Sigmoid colon (tissue), 4 donors: Measurements from ENCODE around the gene CCDC136.

ENCODE experiments used
- EP300 ChIP-seq, 4 donors: sonication (generic); formaldehyde crosslinking; IDR thresholded peaks; one replicate each; pipeline ENCODE4 v1.6.1; 2017; ENCODE audit warnings: antibody characterized with exemption in 4 of 4
- POLR2A ChIP-seq, 2 donors: fragments of 450-650 bp; IDR thresholded peaks; one replicate each; pipeline ENCODE4 v1.6.1; 2016; ENCODE audit warnings: antibody characterized with exemption in 2 of 2, mild to moderate bottlenecking in 2 of 2, moderate library complexity in 2 of 2
- TF ChIP-seq, protein P1 (sequence below), 4 experiments: fragments of 450-650 bp in 3 of 4; fragments of 200-600 bp in 1 of 4; IDR thresholded peaks; one replicate each; pipeline ENCODE4 v1.5.1; 2016 to 2019; ENCODE audit warnings: antibody characterized with exemption in 4 of 4, mild to moderate bottlenecking in 3 of 4, moderate library complexity in 2 of 4

DNA sequence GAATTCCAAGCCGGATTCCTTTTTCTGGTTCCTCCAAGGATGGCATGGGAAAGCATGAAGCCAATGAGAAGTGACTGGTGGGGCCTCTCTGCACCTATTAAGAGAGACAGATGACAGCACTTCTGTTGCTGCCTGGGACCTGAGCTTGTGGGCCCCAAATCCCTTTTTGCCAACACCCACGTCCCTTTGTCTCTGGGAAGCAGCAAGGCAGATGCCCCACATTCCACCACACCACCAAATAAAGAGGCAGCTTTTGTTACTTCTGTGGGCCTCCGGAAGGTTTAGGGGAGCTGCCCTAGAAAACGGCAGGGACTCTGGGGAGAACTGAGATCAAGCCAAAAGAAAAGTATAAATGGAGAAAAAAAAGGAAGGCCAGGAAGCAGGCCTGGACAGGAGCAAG, 3.4 kb downstream of the CCDC136 start:
- TF ChIP-seq EP300 (IDR thresholded peaks at IDR 0.05), result no peak
- TF ChIP-seq, protein P1, sequence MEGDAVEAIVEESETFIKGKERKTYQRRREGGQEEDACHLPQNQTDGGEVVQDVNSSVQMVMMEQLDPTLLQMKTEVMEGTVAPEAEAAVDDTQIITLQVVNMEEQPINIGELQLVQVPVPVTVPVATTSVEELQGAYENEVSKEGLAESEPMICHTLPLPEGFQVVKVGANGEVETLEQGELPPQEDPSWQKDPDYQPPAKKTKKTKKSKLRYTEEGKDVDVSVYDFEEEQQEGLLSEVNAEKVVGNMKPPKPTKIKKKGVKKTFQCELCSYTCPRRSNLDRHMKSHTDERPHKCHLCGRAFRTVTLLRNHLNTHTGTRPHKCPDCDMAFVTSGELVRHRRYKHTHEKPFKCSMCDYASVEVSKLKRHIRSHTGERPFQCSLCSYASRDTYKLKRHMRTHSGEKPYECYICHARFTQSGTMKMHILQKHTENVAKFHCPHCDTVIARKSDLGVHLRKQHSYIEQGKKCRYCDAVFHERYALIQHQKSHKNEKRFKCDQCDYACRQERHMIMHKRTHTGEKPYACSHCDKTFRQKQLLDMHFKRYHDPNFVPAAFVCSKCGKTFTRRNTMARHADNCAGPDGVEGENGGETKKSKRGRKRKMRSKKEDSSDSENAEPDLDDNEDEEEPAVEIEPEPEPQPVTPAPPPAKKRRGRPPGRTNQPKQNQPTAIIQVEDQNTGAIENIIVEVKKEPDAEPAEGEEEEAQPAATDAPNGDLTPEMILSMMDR (IDR thresholded peaks at IDR 0.05), result no peak
- TF ChIP-seq POLR2A (IDR thresholded peaks at IDR 0.05), result no peak
